ENCODE data around the gene EDNRA.

The EDNRA gene

DNA sequence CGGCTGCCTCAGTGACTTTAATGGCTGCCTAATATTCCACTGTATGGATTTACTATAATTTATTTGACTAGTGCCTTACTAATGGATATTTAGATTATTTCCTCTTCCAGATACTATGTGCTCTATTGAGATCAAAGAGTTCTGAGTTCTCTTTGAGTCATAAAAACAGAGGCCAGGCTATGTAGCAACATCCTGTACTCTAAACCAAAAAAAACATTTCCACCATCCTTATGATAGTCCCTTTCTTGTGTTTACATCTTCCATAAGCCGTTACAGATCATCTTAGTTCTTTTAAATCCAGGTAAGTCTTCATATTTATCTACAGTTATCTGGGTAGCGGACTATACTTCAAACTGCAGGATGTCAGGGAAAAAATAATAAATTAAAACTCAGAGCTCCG lies 79.7 kb downstream of the EDNRA start:
- in situ Hi-C loops (cut with MboI; ENCODE audit: low pct_unique_long_range_greater_than_20kb, low sequenced_read_pairs, unreplicated experiment), result no loop called here
- TF ChIP-seq CTCF (IDR thresholded peaks at IDR 0.05; ENCODE audit: extremely low read depth, insufficient read depth, missing control alignments), result no peak
- DNase-seq (ENCODE audit: low spot score), result no peak

DNA sequence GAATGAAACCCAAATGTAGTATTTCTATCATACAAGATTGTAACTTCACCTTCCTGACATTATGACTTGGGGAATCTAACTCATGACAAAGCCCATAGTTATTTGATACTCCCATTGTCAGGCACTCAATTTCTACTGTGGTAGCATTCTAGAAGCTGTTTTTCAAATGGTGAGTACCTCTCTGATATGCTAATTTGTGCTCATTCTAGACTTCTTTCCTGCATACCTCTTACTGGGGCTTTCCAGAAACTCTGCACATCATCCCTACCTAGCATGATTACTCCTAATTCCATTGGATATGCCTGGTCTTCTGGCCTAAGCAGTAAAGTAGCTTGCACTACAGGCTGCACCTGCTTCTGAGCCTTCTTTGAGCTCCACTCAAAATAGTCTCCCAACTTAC lies 85.9 kb downstream of the EDNRA start:
- in situ Hi-C loops (cut with MboI; ENCODE audit: low pct_unique_long_range_greater_than_20kb, low sequenced_read_pairs, unreplicated experiment), result no loop called here
- DNase-seq (ENCODE audit: low spot score), result no peak
- TF ChIP-seq CTCF (IDR thresholded peaks at IDR 0.05; ENCODE audit: extremely low read depth, insufficient read depth, missing control alignments), result no peak

GRCh38 chr4:147567276-147567675 lies 86.4 kb downstream of the EDNRA start:
- no peak for DNase-seq (ENCODE audit: low spot score)
- in situ Hi-C loops (cut with MboI; ENCODE audit: low pct_unique_long_range_greater_than_20kb, low sequenced_read_pairs, unreplicated experiment), result no loop called here
- no peak for TF ChIP-seq CTCF (IDR thresholded peaks at IDR 0.05; ENCODE audit: extremely low read depth, insufficient read depth, missing control alignments)

- TF ChIP-seq CTCF (IDR thresholded peaks at IDR 0.05; ENCODE audit: extremely low read depth, insufficient read depth, missing control alignments), result no peak
- in situ Hi-C loops (cut with MboI; ENCODE audit: low pct_unique_long_range_greater_than_20kb, low sequenced_read_pairs, unreplicated experiment), result no loop called here
- DNase-seq (ENCODE audit: low spot score), result no peak
These were observed 89.7 kb downstream of the EDNRA start for GRCh38 chr4:147570616-147571015.

GRCh38 chr4:147571036-147571770 lies 90.3 kb downstream of the EDNRA start:
- in situ Hi-C loops (cut with MboI; ENCODE audit: low pct_unique_long_range_greater_than_20kb, low sequenced_read_pairs, unreplicated experiment), result no loop called here
- DNase-seq (ENCODE audit: low spot score), result no peak
- no peak for TF ChIP-seq CTCF (IDR thresholded peaks at IDR 0.05; ENCODE audit: extremely low read depth, insufficient read depth, missing control alignments)

- in situ Hi-C loops (cut with MboI; ENCODE audit: low pct_unique_long_range_greater_than_20kb, low sequenced_read_pairs, unreplicated experiment), result loop anchor here (25.0 kb wide), 1 partner anchor 414 kb away; no protein-coding TSS in a partner anchor
- DNase-seq (ENCODE audit: low spot score), result no peak
- no peak for TF ChIP-seq CTCF (IDR thresholded peaks at IDR 0.05; ENCODE audit: extremely low read depth, insufficient read depth, missing control alignments)
These were observed 95.2 kb downstream of the EDNRA start for GRCh38 chr4:147576084-147576483.
